Caco-2 (cell line): Measurements from ENCODE around the gene IL32. TPM values are rescaled to one million over a fixed set of nuclear protein-coding genes. Genes with fewer than 3 reads are reported as not detected.

Experiments
- BruUV-seq: library from RNA; stranded (reverse); fragments of 400-500 nt; replicated peaks from 2 replicates; lab custom pipeline; 2021; lab: Mats Ljungman, UMichigan
- CTCF ChIA-PET: fragments of 300-600 bp; sonication (Branson Sonifier 250); formaldehyde crosslinking; loops from one replicate; lab custom pipeline; 2022; ENCODE audit warnings: antibody characterized with exemption; lab: Charles Lee
- POLR2A ChIA-PET: fragments of 300-600 bp; sonication (Branson Sonifier 250); formaldehyde crosslinking; loops from one replicate; lab custom pipeline; 2022; ENCODE audit warnings: antibody characterized with exemption; lab: Charles Lee
- DNase-seq, 2 experiments: peaks; one replicate each; pipeline versions ENCODE4 v3.0.0 to v3.0.0-alpha.2; 2020 to 2022
- H3K27me3 ChIP-seq: replicated peaks from 2 replicates; pipeline ENCODE4 v1.6.0; 2011; ENCODE audit warnings: low read length; ENCODE audit not compliant: control insufficient read depth, insufficient read depth
- H3K36me3 ChIP-seq: 2 replicates; pipeline ENCODE4 v1.5.1; 2011; ENCODE audit warnings: low read length; ENCODE audit not compliant: control insufficient read depth, insufficient read depth
- H3K4me1 ChIP-seq: fragments of 250-450 bp; sonication (Bioruptor Pico); 2 replicates; pipeline ENCODE4 v1.5.1; 2020; ENCODE audit warnings: mild to moderate bottlenecking
- H3K4me3 ChIP-seq: 2 replicates; pipeline ENCODE4 v1.5.1; 2011; ENCODE audit warnings: low read depth, mild to moderate bottlenecking, control low read depth, low read length
- H3K9me3 ChIP-seq: fragments of 250-450 bp; sonication (Bioruptor Pico); 2 replicates; pipeline ENCODE4 v1.5.1; 2020; ENCODE audit warnings: mild to moderate bottlenecking, moderate library complexity
- H3K27ac Mint-ChIP-seq: one replicate; pipeline ENCODE4 v1.8.0; 2022; ENCODE audit warnings: mixed read lengths; ENCODE audit not compliant: unreplicated experiment
- H3K27me3 Mint-ChIP-seq: one replicate; pipeline ENCODE4 v1.8.0; 2022; ENCODE audit warnings: mixed read lengths; ENCODE audit not compliant: insufficient read depth, unreplicated experiment
- H3K36me3 Mint-ChIP-seq: one replicate; pipeline ENCODE4 v1.8.0; 2022; ENCODE audit warnings: mild to moderate bottlenecking, mixed read lengths; ENCODE audit not compliant: insufficient read depth, unreplicated experiment
- H3K4me1 Mint-ChIP-seq: one replicate; pipeline ENCODE4 v1.8.0; 2022; ENCODE audit warnings: low read depth, mixed read lengths; ENCODE audit not compliant: unreplicated experiment
- H3K4me3 Mint-ChIP-seq: one replicate; pipeline ENCODE4 v1.8.0; 2022; ENCODE audit warnings: mild to moderate bottlenecking, moderate library complexity, mixed read lengths; ENCODE audit not compliant: unreplicated experiment
- H3K9me3 Mint-ChIP-seq: one replicate; pipeline ENCODE4 v1.8.0; 2022; ENCODE audit warnings: mixed read lengths; ENCODE audit not compliant: unreplicated experiment
- intact Hi-C: fragments of 100-400 bp; cut with micrococcal nuclease; formaldehyde crosslinking; loops from one replicate; pipeline ENCODE4 v1.10.0; 2022; ENCODE audit not compliant: unreplicated experiment
- total RNA-seq: library from RNA; stranded (reverse); gene quantifications from 2 replicates; pipeline ENCODE4 v1.2.3, GENCODE V29; 2022
- TF ChIP-seq, protein P1 (sequence below), 2 experiments: fragments of 200-600 bp in 1 of 2; IDR thresholded peaks; 1 replicate in 1 of 2; 2 replicates in 1 of 2; pipeline versions ENCODE4 v1.5.1 to v1.8.0; 2011 to 2022; ENCODE audit warnings: antibody characterized with exemption in 1 of 2, control low read depth in 1 of 2, inconsistent platforms in 1 of 2, low read depth in 1 of 2, low read length in 1 of 2, mild to moderate bottlenecking in 1 of 2, moderate library complexity in 1 of 2; ENCODE audit not compliant: insufficient read depth in 1 of 2, severe bottlenecking in 1 of 2, unreplicated experiment in 1 of 2

The IL32 gene
- total RNA-seq, 1 experiment from 2014 or later, result 149 TPM

DNA sequence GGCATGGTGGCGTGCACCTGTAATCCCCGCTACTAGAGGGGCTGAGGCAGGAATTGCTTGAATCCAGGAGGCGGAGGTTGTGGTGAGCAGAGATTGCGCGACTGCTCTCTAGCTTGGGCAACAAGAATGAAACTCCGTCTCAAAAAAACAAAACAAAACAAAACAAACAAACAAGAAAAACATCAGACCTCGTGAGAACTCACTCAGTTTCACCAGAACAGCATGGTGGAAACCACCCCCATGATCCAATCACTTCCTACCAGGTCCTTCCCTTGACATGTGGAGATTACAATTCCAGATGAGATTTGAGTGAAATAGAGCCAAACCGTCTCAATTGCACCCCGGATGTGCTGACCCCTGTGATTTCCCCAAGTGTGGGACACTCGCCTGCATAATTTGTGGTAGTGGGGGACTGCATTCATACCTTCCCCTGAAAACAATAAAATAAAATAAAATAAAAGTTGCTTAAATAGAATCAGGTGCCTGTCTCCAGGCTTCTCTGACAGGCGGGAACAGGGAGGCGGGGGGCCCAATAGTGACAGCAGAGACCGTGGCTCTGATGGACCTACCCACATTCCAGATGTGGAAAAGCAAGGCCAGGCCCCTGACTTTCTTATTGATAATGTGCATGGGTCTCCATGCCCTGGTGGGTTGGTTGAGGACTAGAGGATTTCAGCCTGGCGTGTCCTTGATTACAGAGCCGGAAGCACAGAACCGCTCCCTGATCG lies 20.6 kb downstream of the IL32 start:
- CTCF ChIA-PET, result no interaction called here
- H3K4me3 ChIP-seq, result no peak overlapping the region
- peaks cover 10% of the 10 kb centered on the region for H3K4me1 ChIP-seq
- intact Hi-C loops, result no loop called here
- no TSS peak for BruUV-seq
- H3K9me3 ChIP-seq, result no peaks in the 10 kb centered on the region
- H3K36me3 ChIP-seq, result no peaks in the 10 kb centered on the region
- Mint-ChIP-seq H3K27me3 (no peaks in the 10 kb centered on the region), H3K27ac (no peak overlapping the region), H3K9me3 (no peaks in the 10 kb centered on the region), H3K36me3 (no peaks in the 10 kb centered on the region), H3K4me3 (no peak overlapping the region), H3K4me1 (no peaks in the 10 kb centered on the region)
- H3K27me3 ChIP-seq, result no peaks in the 10 kb centered on the region
- TF ChIP-seq, protein P1, sequence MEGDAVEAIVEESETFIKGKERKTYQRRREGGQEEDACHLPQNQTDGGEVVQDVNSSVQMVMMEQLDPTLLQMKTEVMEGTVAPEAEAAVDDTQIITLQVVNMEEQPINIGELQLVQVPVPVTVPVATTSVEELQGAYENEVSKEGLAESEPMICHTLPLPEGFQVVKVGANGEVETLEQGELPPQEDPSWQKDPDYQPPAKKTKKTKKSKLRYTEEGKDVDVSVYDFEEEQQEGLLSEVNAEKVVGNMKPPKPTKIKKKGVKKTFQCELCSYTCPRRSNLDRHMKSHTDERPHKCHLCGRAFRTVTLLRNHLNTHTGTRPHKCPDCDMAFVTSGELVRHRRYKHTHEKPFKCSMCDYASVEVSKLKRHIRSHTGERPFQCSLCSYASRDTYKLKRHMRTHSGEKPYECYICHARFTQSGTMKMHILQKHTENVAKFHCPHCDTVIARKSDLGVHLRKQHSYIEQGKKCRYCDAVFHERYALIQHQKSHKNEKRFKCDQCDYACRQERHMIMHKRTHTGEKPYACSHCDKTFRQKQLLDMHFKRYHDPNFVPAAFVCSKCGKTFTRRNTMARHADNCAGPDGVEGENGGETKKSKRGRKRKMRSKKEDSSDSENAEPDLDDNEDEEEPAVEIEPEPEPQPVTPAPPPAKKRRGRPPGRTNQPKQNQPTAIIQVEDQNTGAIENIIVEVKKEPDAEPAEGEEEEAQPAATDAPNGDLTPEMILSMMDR (IDR thresholded peaks at IDR 0.05; ENCODE audit: insufficient read depth in 1 of 2, low read depth in 1 of 2, low read length in 1 of 2, severe bottlenecking in 1 of 2, unreplicated experiment in 1 of 2), result no peak
- POLR2A ChIA-PET, result interaction anchor here (0.5 to 0.6 kb wide), 2 partner anchors 39 to 73 kb away, joined by 3 read pairs; no protein-coding TSS in a partner anchor
- no peak for DNase-seq

DNA sequence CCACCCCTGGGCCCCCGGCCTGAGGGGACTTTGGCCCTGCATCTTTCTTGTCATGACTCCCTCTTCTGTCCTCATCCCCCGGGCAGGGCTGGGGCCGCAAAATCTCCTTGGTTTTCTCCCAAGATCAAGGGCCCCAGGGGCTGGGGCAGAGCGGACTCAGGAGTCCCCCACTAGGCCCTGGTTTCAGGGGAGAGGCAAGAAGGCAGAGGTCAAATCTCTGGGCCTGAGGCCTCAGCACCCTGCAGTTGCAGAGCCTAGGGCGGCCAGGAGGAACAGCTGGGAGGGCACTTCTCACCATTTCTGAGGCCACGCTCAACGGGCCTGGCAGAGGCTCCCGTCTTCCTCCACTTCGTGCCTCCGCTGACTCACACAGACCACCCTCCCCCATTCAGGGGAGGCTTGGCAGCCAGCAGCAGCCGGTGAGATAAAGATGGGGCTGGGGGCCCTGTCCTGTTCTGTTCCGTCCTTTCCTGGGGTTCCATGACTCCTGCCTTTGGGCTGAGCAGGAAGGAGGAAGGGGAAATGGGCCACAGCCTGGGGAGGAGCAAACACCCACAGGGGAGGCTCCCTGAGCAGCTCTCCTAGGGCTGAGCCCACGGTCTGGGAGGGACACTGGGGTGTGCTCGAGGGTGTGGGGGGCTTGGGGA lies 21.3 kb downstream of the IL32 start:
- ChIA-PET POLR2A (interaction anchor here (0.6 kb wide), 1 partner anchor 292 kb away, joined by 3 read pairs; no protein-coding TSS in a partner anchor), CTCF (interaction anchor here (0.6 to 1.2 kb wide), 2 partner anchors 11 to 20 kb away, joined by 3 to 6 read pairs; no protein-coding TSS in a partner anchor)
- intact Hi-C loops, result no loop called here
- no TSS peak for BruUV-seq
- H3K4me1 Mint-ChIP-seq, result no peaks in the 10 kb centered on the region
- DNase-seq, result no peak
- TF ChIP-seq, protein P1 (IDR thresholded peaks at IDR 0.05; ENCODE audit: insufficient read depth in 1 of 2, low read depth in 1 of 2, low read length in 1 of 2, severe bottlenecking in 1 of 2, unreplicated experiment in 1 of 2), result no peak
- H3K27me3 Mint-ChIP-seq, result no peaks in the 10 kb centered on the region
- H3K9me3 Mint-ChIP-seq, result no peaks in the 10 kb centered on the region
- no peak overlapping the region for H3K4me3 ChIP-seq
- no peak overlapping the region for H3K27ac Mint-ChIP-seq
- no peaks in the 10 kb centered on the region for H3K27me3 ChIP-seq
- no peaks in the 10 kb centered on the region for H3K36me3 Mint-ChIP-seq
- H3K36me3 ChIP-seq, result no peaks in the 10 kb centered on the region
- no peak overlapping the region for H3K4me3 Mint-ChIP-seq
- peaks cover 10% of the 10 kb centered on the region for H3K4me1 ChIP-seq
- no peaks in the 10 kb centered on the region for H3K9me3 ChIP-seq
